ENCODE measurements around the gene DBF4B. TPM values are rescaled to one million over a fixed set of nuclear protein-coding genes. Genes with fewer than 3 reads are reported as not detected.
A peak's percentile ranks its signal among the peaks of the same experiment; 100 is the strongest.

DBF4B gene
- total and polyA plus RNA-seq, 2 of the 13 experiments (the other 11 are each of a cell fraction or from before 2014, with no cell fraction given) = 11.7 to 13.2 TPM

- TF ChIP-seq SETDB1 (CRISPR knock-in tag; IDR thresholded peaks at IDR 0.05; ENCODE audit: borderline replicate concordance) (no peak), CENPBD1 (CRISPR knock-in tag; IDR thresholded peaks at IDR 0.05; ENCODE audit: borderline replicate concordance, low read depth) (no peak), ZNF768 (CRISPR knock-in tag; IDR thresholded peaks at IDR 0.05) (peak; percentile 27; the same call in 1 of the 2 replicates), RNF219 (CRISPR knock-in tag; IDR thresholded peaks at IDR 0.05) (no peak), ZFX (CRISPR knock-in tag; IDR thresholded peaks at IDR 0.05; ENCODE audit: low read depth) (peak; percentile 35; the same call in 1 of the 2 replicates), DZIP1 (CRISPR knock-in tag; IDR thresholded peaks at IDR 0.05) (no peak), MXD3 (CRISPR knock-in tag; IDR thresholded peaks at IDR 0.05) (no peak), ZNF281 (CRISPR knock-in tag; IDR thresholded peaks at IDR 0.05; ENCODE audit: borderline replicate concordance) (no peak), HMGXB4 (CRISPR knock-in tag; IDR thresholded peaks at IDR 0.05; ENCODE audit: borderline replicate concordance in 1 of 2, low read depth in 1 of 2) (0 out of 4 replicates have a peak, but pooled peaks of 1 of the 2 experiments have one; percentile 16), MLX (CRISPR knock-in tag; IDR thresholded peaks at IDR 0.05) (no peak), MAX (IDR thresholded peaks at IDR 0.05) (0 out of 2 replicates have a peak, but pooled peaks have one; percentile 9), ZFP91 (CRISPR knock-in tag; IDR thresholded peaks at IDR 0.05; ENCODE audit: borderline replicate concordance) (peak; percentile 40; the same call in 1 of the 2 replicates)
Measured at GRCh38 chr17:44781551-44782325, 73.3 kb downstream of the DBF4B start (continued).

All from HepG2 (cell line).